ENCODE data around the gene HAGH. TPM values are rescaled to one million over a fixed set of nuclear protein-coding genes. Genes with fewer than 3 reads are reported as not detected.

Gene HAGH
- total and polyA plus RNA-seq, 9 of the 15 experiments (the other 6 are each of a cell fraction or from before 2014, with no cell fraction given): 0.46 to 35.1 (median 16.8) TPM

DNA sequence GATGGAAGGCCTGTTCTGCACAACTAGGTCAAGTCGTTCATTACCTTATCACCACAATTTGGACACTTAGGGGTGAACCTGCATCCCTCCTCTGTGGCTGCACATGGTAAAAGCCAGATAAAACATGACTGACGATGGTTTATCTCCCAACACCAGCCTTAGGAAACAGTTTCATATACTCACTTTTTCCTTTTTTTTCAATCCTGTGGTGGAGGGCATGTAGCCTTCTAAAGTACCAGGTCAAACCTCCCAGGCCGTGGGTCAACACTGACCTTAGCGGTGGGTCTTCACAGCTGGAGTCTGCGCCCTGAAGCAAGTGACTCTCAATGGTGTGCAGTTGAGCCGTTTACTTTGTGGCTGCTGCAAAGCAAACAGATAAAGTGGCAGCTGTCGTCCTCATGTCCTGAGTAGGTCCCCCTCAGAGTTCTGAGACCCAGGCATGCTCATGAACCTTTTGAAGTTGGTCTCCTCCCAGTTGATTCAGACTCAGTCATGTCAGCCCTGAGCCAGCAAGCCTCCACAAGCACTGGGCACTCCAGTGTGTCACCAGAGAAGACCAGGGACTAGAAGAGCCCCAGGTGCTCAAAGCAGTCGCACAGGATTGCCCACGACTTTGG, 6.3 kb upstream of the HAGH start (continued):
- TF ChIP-seq, protein P1, sequence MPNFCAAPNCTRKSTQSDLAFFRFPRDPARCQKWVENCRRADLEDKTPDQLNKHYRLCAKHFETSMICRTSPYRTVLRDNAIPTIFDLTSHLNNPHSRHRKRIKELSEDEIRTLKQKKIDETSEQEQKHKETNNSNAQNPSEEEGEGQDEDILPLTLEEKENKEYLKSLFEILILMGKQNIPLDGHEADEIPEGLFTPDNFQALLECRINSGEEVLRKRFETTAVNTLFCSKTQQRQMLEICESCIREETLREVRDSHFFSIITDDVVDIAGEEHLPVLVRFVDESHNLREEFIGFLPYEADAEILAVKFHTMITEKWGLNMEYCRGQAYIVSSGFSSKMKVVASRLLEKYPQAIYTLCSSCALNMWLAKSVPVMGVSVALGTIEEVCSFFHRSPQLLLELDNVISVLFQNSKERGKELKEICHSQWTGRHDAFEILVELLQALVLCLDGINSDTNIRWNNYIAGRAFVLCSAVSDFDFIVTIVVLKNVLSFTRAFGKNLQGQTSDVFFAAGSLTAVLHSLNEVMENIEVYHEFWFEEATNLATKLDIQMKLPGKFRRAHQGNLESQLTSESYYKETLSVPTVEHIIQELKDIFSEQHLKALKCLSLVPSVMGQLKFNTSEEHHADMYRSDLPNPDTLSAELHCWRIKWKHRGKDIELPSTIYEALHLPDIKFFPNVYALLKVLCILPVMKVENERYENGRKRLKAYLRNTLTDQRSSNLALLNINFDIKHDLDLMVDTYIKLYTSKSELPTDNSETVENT (CRISPR knock-in tag; IDR thresholded peaks at IDR 0.05): no peak
- TF ChIP-seq ZKSCAN8 (CRISPR knock-in tag; IDR thresholded peaks at IDR 0.05) (0 out of 2 replicates have a peak, but pooled peaks have one; percentile 38), ZNF146 (CRISPR knock-in tag; IDR thresholded peaks at IDR 0.05; ENCODE audit: unreplicated experiment) (no peak), LARP7 (IDR thresholded peaks at IDR 0.05) (no peak), KLF13 (tag; IDR thresholded peaks at IDR 0.05; ENCODE audit: borderline replicate concordance, low read depth) (no peak), NFYB (IDR thresholded peaks at IDR 0.05; ENCODE audit: extremely low read depth, insufficient read length) (no peak), ZBTB17 (CRISPR knock-in tag; IDR thresholded peaks at IDR 0.05) (no peak), FUS (optimal IDR thresholded peaks at IDR 0.05; ENCODE audit: low read depth, low read length) (no peak), ERF (CRISPR knock-in tag; IDR thresholded peaks at IDR 0.05) (0 out of 2 replicates have a peak, but pooled peaks have one; percentile 59), BCL6 (CRISPR knock-in tag; IDR thresholded peaks at IDR 0.05) (no peak)
- TF ChIP-seq, protein P2, sequence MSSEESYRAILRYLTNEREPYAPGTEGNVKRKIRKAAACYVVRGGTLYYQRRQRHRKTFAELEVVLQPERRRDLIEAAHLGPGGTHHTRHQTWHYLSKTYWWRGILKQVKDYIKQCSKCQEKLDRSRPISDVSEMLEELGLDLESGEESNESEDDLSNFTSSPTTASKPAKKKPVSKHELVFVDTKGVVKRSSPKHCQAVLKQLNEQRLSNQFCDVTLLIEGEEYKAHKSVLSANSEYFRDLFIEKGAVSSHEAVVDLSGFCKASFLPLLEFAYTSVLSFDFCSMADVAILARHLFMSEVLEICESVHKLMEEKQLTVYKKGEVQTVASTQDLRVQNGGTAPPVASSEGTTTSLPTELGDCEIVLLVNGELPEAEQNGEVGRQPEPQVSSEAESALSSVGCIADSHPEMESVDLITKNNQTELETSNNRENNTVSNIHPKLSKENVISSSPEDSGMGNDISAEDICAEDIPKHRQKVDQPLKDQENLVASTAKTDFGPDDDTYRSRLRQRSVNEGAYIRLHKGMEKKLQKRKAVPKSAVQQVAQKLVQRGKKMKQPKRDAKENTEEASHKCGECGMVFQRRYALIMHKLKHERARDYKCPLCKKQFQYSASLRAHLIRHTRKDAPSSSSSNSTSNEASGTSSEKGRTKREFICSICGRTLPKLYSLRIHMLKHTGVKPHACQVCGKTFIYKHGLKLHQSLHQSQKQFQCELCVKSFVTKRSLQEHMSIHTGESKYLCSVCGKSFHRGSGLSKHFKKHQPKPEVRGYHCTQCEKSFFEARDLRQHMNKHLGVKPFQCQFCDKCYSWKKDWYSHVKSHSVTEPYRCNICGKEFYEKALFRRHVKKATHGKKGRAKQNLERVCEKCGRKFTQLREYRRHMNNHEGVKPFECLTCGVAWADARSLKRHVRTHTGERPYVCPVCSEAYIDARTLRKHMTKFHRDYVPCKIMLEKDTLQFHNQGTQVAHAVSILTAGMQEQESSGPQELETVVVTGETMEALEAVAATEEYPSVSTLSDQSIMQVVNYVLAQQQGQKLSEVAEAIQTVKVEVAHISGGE (CRISPR knock-in tag; IDR thresholded peaks at IDR 0.05): peak in 1 of 3 experiments; percentile 74; a peak in 2 of 6 replicates
- TF ChIP-seq, protein P3, sequence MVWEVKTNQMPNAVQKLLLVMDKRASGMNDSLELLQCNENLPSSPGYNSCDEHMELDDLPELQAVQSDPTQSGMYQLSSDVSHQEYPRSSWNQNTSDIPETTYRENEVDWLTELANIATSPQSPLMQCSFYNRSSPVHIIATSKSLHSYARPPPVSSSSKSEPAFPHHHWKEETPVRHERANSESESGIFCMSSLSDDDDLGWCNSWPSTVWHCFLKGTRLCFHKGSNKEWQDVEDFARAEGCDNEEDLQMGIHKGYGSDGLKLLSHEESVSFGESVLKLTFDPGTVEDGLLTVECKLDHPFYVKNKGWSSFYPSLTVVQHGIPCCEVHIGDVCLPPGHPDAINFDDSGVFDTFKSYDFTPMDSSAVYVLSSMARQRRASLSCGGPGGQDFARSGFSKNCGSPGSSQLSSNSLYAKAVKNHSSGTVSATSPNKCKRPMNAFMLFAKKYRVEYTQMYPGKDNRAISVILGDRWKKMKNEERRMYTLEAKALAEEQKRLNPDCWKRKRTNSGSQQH (CRISPR knock-in tag; IDR thresholded peaks at IDR 0.05): 0 out of 2 replicates have a peak, but pooled peaks have one; percentile 50
- TF ChIP-seq, protein P4, sequence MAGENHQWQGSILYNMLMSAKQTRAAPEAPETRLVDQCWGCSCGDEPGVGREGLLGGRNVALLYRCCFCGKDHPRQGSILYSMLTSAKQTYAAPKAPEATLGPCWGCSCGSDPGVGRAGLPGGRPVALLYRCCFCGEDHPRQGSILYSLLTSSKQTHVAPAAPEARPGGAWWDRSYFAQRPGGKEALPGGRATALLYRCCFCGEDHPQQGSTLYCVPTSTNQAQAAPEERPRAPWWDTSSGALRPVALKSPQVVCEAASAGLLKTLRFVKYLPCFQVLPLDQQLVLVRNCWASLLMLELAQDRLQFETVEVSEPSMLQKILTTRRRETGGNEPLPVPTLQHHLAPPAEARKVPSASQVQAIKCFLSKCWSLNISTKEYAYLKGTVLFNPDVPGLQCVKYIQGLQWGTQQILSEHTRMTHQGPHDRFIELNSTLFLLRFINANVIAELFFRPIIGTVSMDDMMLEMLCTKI (IDR thresholded peaks at IDR 0.05; ENCODE audit: partially characterized antibody): no peak
- TF ChIP-seq, protein P5, sequence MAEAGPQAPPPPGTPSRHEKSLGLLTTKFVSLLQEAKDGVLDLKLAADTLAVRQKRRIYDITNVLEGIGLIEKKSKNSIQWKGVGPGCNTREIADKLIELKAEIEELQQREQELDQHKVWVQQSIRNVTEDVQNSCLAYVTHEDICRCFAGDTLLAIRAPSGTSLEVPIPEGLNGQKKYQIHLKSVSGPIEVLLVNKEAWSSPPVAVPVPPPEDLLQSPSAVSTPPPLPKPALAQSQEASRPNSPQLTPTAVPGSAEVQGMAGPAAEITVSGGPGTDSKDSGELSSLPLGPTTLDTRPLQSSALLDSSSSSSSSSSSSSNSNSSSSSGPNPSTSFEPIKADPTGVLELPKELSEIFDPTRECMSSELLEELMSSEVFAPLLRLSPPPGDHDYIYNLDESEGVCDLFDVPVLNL (CRISPR knock-in tag; IDR thresholded peaks at IDR 0.05; ENCODE audit: low read depth): no peak
- TF ChIP-seq, protein P6, sequence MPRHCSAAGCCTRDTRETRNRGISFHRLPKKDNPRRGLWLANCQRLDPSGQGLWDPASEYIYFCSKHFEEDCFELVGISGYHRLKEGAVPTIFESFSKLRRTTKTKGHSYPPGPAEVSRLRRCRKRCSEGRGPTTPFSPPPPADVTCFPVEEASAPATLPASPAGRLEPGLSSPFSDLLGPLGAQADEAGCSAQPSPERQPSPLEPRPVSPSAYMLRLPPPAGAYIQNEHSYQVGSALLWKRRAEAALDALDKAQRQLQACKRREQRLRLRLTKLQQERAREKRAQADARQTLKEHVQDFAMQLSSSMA (CRISPR knock-in tag; IDR thresholded peaks at IDR 0.05): no peak

Data from K562 (cell line).